Skin of body (tissue), 2 donors: ENCODE measurements around the gene P2RY8. TPM values are rescaled to one million over a fixed set of nuclear protein-coding genes. Genes with fewer than 3 reads are reported as not detected.
"Not testable (repeated sequence)": the region's sequence is repeated elsewhere in the genome, so short reads cannot be mapped to it uniquely, and the experiment has no call there.

ENCODE experiments used
- DNase-seq: peaks from one replicate; lab custom pipeline; 2025; lab: John Stamatoyannopoulos, UW
- total RNA-seq: library from RNA; depleted of rRNA; stranded (reverse); fragments of >200 nt; gene quantifications from one replicate; pipeline ENCODE4 v1.2.3, GENCODE V29; 2014

Gene P2RY8
- total RNA-seq, result 0.99 TPM

GRCh38 chrX:1537031-1537715 lies at the start of gene P2RY8:
Gene P2RY8, minus strand, starts transcription at chrX:1537185. Its CDS starts 70,627 bp downstream, at chrX:1466558.
- peak; percentile 22 for DNase-seq

GRCh38 chrX:1584237-1585011 lies 47.4 kb upstream of the P2RY8 start:
- DNase-seq, result no peak

GRCh38 chrX:1582686-1583437 lies 45.9 kb upstream of the P2RY8 start:
- no peak for DNase-seq

GRCh38 chrX:1581132-1581531 lies 44.1 kb upstream of the P2RY8 start:
- DNase-seq, result peak; percentile 8

GRCh38 chrX:1578511-1579173 lies 41.7 kb upstream of the P2RY8 start:
- DNase-seq, result no peak

- no peak for DNase-seq
Observed at GRCh38 chrX:1577845-1578244, 40.9 kb upstream of the P2RY8 start.

GRCh38 chrX:1576201-1576992 lies 39.4 kb upstream of the P2RY8 start:
- DNase-seq, result no peak

- DNase-seq, result not testable (repeated sequence)
Observed at GRCh38 chrX:1574181-1574580, 37.2 kb upstream of the P2RY8 start.

- DNase-seq, result no peak
Observed at GRCh38 chrX:1564750-1565683, 28.0 kb upstream of the P2RY8 start.

GRCh38 chrX:1564077-1564476 lies 27.1 kb upstream of the P2RY8 start:
- DNase-seq, result not testable (repeated sequence)

- DNase-seq, result no peak
Observed at GRCh38 chrX:1561164-1561563, 24.2 kb upstream of the P2RY8 start.

GRCh38 chrX:1558761-1559468 lies 21.9 kb upstream of the P2RY8 start:
- DNase-seq, result no peak

GRCh38 chrX:1557442-1557841 lies 20.5 kb upstream of the P2RY8 start:
- not testable (repeated sequence) for DNase-seq

- DNase-seq, result no peak
Observed at GRCh38 chrX:1555370-1555769, 18.4 kb upstream of the P2RY8 start.

- no peak for DNase-seq
Observed at GRCh38 chrX:1554469-1555210, 17.7 kb upstream of the P2RY8 start.

- DNase-seq, result no peak
Observed at GRCh38 chrX:1551959-1552546, 15.1 kb upstream of the P2RY8 start.

GRCh38 chrX:1546691-1547251 lies 9.8 kb upstream of the P2RY8 start:
- DNase-seq, result peak; percentile 2
